HL-60/S4 (cell line): ENCODE measurements around the gene SEMG2.

ENCODE experiments used
- in situ Hi-C: fragments of 300-500 bp; cut with MboI; formaldehyde crosslinking; loops from 2 replicates; pipeline ENCODE4 v1.14.3; 2022; ENCODE audit warnings: low sequenced_read_pairs

SEMG2 gene

GRCh38 chr20:45221076-45221475 is at the start of gene SEMG2:
TSS of gene SEMG2 (plus strand) at chr20:45221373. CDS start at chr20:45221390, 17 bp downstream.
- in situ Hi-C loops = no loop called here

DNA sequence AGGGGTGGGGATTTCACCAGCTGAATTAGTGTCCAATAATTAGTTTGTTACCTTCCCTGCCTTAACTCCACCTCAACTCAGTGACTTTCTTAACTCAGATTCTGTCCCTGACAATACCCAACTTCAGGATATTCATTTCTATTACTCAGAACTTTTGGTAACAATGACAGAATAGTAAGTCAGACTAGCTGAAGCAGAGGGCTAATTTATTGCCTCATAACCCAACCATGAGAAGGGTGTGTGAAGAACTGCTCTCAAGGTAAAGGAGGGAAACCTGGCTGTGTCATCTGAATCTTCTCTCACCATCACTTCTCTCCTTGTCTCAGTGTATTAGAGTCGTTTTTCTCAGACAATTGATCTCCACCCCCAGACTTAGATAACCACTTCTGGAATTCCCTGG is 47.7 kb upstream of the SEMG2 start:
- in situ Hi-C loops = no loop called here

- in situ Hi-C loops = no loop called here
These were observed 46.5 kb upstream of the SEMG2 start, which contains the start of gene PI3 for GRCh38 chr20:45174434-45175364. TSS of gene PI3 (plus strand) at chr20:45174902. CDS start at chr20:45174923, 21 bp downstream.

- in situ Hi-C loops = no loop called here
These were observed 44.5 kb upstream of the SEMG2 start for GRCh38 chr20:45176526-45177267.

DNA sequence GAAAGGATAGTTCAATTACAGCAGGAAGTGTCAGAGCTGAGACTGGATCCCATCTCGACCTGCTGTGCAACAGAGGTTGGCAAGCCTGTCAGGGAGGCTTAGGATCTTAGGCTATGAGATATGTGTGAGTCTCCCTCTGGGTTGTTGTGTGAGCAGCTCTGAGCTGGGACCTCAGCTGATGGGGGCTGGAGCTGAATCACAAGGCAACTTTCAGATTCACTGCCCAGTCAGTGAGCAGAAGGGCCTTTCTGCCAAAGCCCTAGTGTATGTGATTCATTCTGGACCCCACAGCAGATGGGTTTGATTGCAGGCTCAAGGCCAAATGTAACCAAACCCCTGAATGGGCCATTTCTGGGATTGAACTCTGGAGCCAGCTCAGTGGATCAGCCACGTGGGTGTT is 42.0 kb upstream of the SEMG2 start:
- in situ Hi-C loops = no loop called here

- in situ Hi-C loops = no loop called here
These were observed 39.5 kb upstream of the SEMG2 start for GRCh38 chr20:45181639-45182038.

- in situ Hi-C loops = no loop called here
These were observed 38.1 kb upstream of the SEMG2 start for GRCh38 chr20:45183084-45183483.

GRCh38 chr20:45187693-45188092 is 33.5 kb upstream of the SEMG2 start:
- in situ Hi-C loops = no loop called here

- in situ Hi-C loops = no loop called here
These were observed 32.0 kb upstream of the SEMG2 start for GRCh38 chr20:45189067-45189609.

DNA sequence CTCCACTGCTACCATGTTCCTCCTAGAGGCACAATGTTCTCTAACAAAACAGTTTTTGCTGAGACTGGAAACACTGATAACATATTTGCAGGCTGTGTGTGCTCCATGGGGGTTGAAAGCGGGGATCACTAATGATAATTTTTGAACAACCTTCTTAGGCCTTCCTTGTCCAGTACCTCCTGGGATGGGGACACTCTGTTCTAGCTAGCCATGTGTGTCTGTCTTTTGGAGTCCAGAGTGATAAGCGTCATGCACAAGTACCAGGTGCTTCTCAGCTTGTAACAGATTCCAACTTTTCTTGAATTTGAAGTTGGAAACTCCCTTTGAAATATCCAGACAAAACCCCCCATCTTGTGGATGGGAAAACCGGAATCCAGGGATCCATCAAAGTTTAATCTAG is 31.3 kb upstream of the SEMG2 start:
- in situ Hi-C loops = no loop called here

DNA sequence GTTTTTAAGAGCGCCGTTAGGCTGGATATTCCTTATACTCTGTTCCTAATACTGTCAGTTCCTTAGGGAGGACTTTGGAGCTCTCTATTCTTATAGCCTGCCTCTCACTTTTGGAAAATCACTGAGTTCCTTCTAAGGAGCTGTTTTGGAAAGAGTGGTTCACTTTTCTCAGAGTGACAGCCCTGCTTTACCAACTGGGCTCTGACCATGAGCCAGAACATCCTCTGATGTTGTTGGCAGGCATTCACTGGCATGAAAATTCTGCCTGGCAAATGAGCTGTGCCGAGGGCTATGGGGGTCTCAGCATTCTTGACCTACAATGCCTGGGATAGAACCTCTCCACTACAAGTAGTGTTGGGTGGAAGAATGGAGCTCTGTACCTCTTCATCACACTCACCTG is 29.2 kb upstream of the SEMG2 start:
- in situ Hi-C loops = no loop called here

DNA sequence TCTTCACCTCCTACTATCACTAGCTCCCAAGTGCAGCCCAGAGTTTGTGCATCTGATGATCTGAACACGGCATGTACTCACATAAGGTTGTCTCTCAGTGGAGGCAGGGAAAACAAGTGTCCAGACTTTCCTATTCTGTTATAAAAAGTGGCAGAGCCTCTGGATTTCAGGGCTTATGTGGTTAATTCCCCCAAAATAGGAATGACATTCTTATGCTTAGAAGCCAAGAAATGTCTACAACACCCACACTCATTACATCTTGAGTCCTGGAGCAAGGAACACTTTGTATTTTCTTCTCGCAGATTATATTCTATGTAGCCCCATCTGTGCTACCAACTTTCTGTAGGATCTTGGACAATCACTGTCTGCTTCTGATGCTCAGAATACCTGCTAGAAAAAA is 27.8 kb upstream of the SEMG2 start:
- in situ Hi-C loops = no loop called here

- in situ Hi-C loops = no loop called here
These were observed 14.4 kb upstream of the SEMG2 start, which contains the start of gene SEMG1 for GRCh38 chr20:45206725-45207124. TSS of gene SEMG1 (plus strand) at chr20:45207033. CDS start at chr20:45207054, 21 bp downstream.

- in situ Hi-C loops = no loop called here
These were observed 11.2 kb upstream of the SEMG2 start for GRCh38 chr20:45209924-45210323.

GRCh38 chr20:45211569-45212474 is 9.4 kb upstream of the SEMG2 start:
- in situ Hi-C loops = no loop called here

DNA sequence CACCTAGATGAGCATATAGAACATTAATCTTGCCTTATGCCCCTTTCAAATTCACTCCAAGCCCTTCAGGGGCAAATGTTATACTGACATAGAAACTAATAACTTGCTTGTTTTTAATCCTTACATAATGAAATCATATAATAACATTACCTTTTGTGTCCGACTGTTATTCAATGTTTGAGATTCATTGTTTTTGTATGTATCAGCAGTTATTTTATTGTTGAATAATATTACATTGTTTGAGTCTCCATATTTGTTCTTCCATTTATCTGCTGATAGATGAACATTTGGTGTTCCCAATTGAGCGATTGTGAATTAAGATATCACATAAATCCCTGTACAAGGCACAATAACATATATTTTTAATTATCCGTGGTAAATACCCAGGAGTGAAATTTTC is 8.3 kb upstream of the SEMG2 start:
- in situ Hi-C loops = no loop called here

DNA sequence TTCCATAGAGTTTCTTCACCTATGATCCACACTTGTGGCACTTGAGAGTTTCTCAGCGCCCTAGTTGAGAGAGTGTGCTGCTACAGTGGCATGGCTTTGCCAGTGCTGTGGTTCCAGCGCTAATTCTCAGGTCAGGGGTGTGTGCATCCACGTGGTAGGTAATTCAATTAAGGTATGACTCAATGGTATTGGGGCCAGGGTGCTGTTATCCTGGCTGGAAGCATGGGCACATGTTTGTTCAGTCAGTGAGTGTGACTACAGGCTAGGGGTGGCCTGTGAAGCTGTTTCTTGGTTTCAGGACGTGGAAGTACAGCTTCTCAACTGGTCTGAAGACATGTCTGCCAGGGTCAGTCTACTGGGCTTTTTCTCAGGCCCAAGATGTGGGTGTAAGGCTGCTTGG is 3.0 kb upstream of the SEMG2 start:
- in situ Hi-C loops = no loop called here

DNA sequence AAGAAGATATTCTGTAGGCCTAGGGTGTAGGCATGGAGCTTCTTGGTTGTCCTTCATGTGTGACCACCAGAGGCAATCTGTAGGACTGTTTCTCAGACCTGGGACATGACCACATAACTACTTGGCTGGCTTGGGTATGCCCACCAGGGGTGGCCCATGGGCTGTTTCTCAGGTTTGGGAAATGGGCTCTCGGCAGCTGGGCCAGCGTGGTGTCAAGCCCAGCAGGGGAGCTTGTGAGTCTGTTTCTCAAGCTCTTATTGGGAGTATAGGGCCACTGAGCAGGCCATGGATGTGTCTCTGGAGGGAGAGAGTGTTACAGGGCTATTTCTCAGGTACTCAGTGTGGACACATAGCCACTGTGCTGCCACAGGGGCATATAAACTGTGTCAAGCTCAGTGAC is 2.5 kb upstream of the SEMG2 start:
- in situ Hi-C loops = no loop called here

DNA sequence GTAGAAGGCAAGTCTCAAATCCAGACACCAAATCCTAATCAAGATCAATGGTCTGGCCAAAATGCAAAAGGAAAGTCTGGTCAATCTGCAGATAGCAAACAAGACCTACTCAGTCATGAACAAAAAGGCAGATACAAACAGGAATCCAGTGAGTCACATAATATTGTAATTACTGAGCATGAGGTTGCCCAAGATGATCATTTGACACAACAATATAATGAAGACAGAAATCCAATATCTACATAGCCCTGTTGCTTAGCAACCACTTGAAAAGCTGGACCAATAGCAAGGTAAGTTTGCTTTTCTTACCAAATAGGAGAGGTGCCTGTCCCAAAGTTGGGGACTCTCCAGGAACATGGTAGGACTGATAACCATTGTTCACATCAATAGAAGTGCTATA is 2.0 kb downstream of the SEMG2 start:
- in situ Hi-C loops = no loop called here

GRCh38 chr20:45226287-45226686 is 5.1 kb downstream of the SEMG2 start:
- in situ Hi-C loops = no loop called here
